WTC11 (cell line): Measurements from ENCODE around the gene CAMK2A. TPM values are rescaled to one million over a fixed set of nuclear protein-coding genes. Genes with fewer than 3 reads are reported as not detected.

ENCODE experiments used
- ATAC-seq: fragments of 200-7000 bp; cut with Tn5 transposase; 2 replicates; pipeline ENCODE4 v1.10.0; 2021; ENCODE audit warnings: mild to moderate bottlenecking, moderate library complexity
- CTCF ChIA-PET: fragments of 300-600 bp; sonication (Branson Sonifier 250); formaldehyde crosslinking; loops from one replicate; lab custom pipeline; 2021; ENCODE audit warnings: antibody characterized with exemption; lab: Charles Lee
- POLR2A ChIA-PET: fragments of 350-600 bp; sonication (Branson Sonifier 250); formaldehyde crosslinking; loops from one replicate; lab custom pipeline; 2021; ENCODE audit warnings: antibody characterized with exemption; lab: Charles Lee
- DNase-seq: peaks from one replicate; pipeline ENCODE4 v3.0.0; 2021; ENCODE audit warnings: low spot score
- H3K27ac Mint-ChIP-seq: 2 replicates; pipeline ENCODE4 v1.8.0; 2021; ENCODE audit warnings: mixed read lengths
- H3K27me3 Mint-ChIP-seq: 2 replicates; pipeline ENCODE4 v1.8.0; 2021; ENCODE audit warnings: low read depth, mild to moderate bottlenecking, moderate library complexity, mixed read lengths
- H3K36me3 Mint-ChIP-seq: 2 replicates; pipeline ENCODE4 v1.8.0; 2021; ENCODE audit warnings: mixed read lengths
- H3K4me1 Mint-ChIP-seq: 2 replicates; pipeline ENCODE4 v1.8.0; 2022; ENCODE audit warnings: mixed read lengths
- H3K4me3 Mint-ChIP-seq: 2 replicates; pipeline ENCODE4 v1.8.0; 2021; ENCODE audit warnings: mild to moderate bottlenecking, moderate library complexity, mixed read lengths
- H3K9me3 Mint-ChIP-seq: 2 replicates; pipeline ENCODE4 v1.8.0; 2021; ENCODE audit warnings: mixed read lengths
- AR ChIP-seq: fragments of 250-450 bp; sonication (Bioruptor Pico); IDR thresholded peaks from 2 replicates; pipeline ENCODE4 v1.9.0; 2021; ENCODE audit warnings: mild to moderate bottlenecking
- ATF6 ChIP-seq: sonication (generic); formaldehyde crosslinking; IDR thresholded peaks from 2 replicates; pipeline ENCODE4 v1.8.1; 2023; ENCODE audit warnings: mild to moderate bottlenecking, missing genetic modification reagents
- CREB1 ChIP-seq: sonication (generic); formaldehyde crosslinking; IDR thresholded peaks from 2 replicates; pipeline ENCODE4 v1.8.0; 2023; ENCODE audit warnings: mild to moderate bottlenecking, missing genetic modification reagents
- ELF4 ChIP-seq: sonication (generic); formaldehyde crosslinking; IDR thresholded peaks from 2 replicates; pipeline ENCODE4 v1.8.1; 2022; ENCODE audit warnings: low read depth, mild to moderate bottlenecking, moderate library complexity, missing genetic modification reagents
- ERG ChIP-seq: fragments of 250-450 bp; sonication (Bioruptor Pico); IDR thresholded peaks from 2 replicates; pipeline ENCODE4 v1.8.0; 2021; ENCODE audit warnings: mild to moderate bottlenecking
- HMGXB4 ChIP-seq: sonication (generic); formaldehyde crosslinking; IDR thresholded peaks from 2 replicates; pipeline ENCODE4 v1.8.1; 2023; ENCODE audit warnings: mild to moderate bottlenecking, moderate library complexity, missing genetic modification reagents
- JAZF1 ChIP-seq: fragments of 250-450 bp; sonication (Bioruptor Pico); IDR thresholded peaks from 2 replicates; pipeline ENCODE4 v1.9.0; 2021; ENCODE audit warnings: moderate library complexity, mild to moderate bottlenecking, inconsistent platforms
- KAT7 ChIP-seq: sonication (generic); formaldehyde crosslinking; IDR thresholded peaks from 2 replicates; pipeline ENCODE4 v1.8.1; 2023; ENCODE audit warnings: missing genetic modification reagents, mild to moderate bottlenecking, borderline replicate concordance
- NFE2L1 ChIP-seq: sonication (generic); formaldehyde crosslinking; IDR thresholded peaks from 2 replicates; pipeline ENCODE4 v1.8.1; 2023; ENCODE audit warnings: missing genetic modification reagents
- PRRX2 ChIP-seq: fragments of 250-450 bp; sonication (Bioruptor Pico); IDR thresholded peaks from 2 replicates; pipeline ENCODE4 v1.8.0; 2021; ENCODE audit warnings: mild to moderate bottlenecking
- total RNA-seq: library from RNA; stranded (reverse); gene quantifications from 3 replicates; pipeline ENCODE4 v1.2.3, GENCODE V29; 2021
- TF ChIP-seq, protein P1 (sequence below): fragments of 200-600 bp; IDR thresholded peaks from 2 replicates; pipeline ENCODE4 v1.8.0; 2022; ENCODE audit warnings: antibody characterized with exemption
- TF ChIP-seq, protein P2 (sequence below): sonication (generic); formaldehyde crosslinking; IDR thresholded peaks from 2 replicates; pipeline ENCODE4 v1.8.0; 2023; ENCODE audit warnings: mild to moderate bottlenecking, missing genetic modification reagents
- TF ChIP-seq, protein P3 (sequence below): sonication (generic); formaldehyde crosslinking; IDR thresholded peaks from 2 replicates; pipeline ENCODE4 v1.8.1; 2022; ENCODE audit warnings: low read depth, mild to moderate bottlenecking, moderate library complexity, missing genetic modification reagents, borderline replicate concordance
- TF ChIP-seq, protein P4 (sequence below): sonication (generic); formaldehyde crosslinking; conservative IDR thresholded peaks from 2 replicates; pipeline ENCODE4 v1.8.1; 2023; ENCODE audit warnings: mild to moderate bottlenecking, low read depth, missing genetic modification reagents, moderate library complexity
- TF ChIP-seq, protein P5 (sequence below): sonication (generic); formaldehyde crosslinking; IDR thresholded peaks from 2 replicates; pipeline ENCODE4 v1.8.0; 2022; ENCODE audit warnings: mild to moderate bottlenecking, missing genetic modification reagents
- TF ChIP-seq, protein P6 (sequence below): fragments of 250-450 bp; sonication (Bioruptor Pico); conservative IDR thresholded peaks from 2 replicates; pipeline ENCODE4 v1.9.0; 2021; ENCODE audit warnings: mild to moderate bottlenecking

Gene CAMK2A
- total RNA-seq, 1 experiment from 2014 or later, result 0.13 TPM

GRCh38 chr5:150179019-150179620 lies 110.5 kb downstream of the CAMK2A start:
- Mint-ChIP-seq H3K36me3 (no peaks in the 10 kb centered on the region), H3K4me1 (no peaks in the 10 kb centered on the region), H3K4me3 (no peak overlapping the region), H3K27ac (no peak overlapping the region), H3K9me3 (no peaks in the 10 kb centered on the region), H3K27me3 (peaks cover 9% of the 10 kb centered on the region)
- ChIA-PET CTCF (interaction anchor here (1.5 kb wide), 1 partner anchor 39 kb away, joined by 4 read pairs; no protein-coding TSS in a partner anchor), POLR2A (no interaction called here)
- DNase-seq (no peak), ATAC-seq (no peak)
- TF ChIP-seq, protein P1, sequence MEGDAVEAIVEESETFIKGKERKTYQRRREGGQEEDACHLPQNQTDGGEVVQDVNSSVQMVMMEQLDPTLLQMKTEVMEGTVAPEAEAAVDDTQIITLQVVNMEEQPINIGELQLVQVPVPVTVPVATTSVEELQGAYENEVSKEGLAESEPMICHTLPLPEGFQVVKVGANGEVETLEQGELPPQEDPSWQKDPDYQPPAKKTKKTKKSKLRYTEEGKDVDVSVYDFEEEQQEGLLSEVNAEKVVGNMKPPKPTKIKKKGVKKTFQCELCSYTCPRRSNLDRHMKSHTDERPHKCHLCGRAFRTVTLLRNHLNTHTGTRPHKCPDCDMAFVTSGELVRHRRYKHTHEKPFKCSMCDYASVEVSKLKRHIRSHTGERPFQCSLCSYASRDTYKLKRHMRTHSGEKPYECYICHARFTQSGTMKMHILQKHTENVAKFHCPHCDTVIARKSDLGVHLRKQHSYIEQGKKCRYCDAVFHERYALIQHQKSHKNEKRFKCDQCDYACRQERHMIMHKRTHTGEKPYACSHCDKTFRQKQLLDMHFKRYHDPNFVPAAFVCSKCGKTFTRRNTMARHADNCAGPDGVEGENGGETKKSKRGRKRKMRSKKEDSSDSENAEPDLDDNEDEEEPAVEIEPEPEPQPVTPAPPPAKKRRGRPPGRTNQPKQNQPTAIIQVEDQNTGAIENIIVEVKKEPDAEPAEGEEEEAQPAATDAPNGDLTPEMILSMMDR, result no peak
- TF ChIP-seq, protein P2, sequence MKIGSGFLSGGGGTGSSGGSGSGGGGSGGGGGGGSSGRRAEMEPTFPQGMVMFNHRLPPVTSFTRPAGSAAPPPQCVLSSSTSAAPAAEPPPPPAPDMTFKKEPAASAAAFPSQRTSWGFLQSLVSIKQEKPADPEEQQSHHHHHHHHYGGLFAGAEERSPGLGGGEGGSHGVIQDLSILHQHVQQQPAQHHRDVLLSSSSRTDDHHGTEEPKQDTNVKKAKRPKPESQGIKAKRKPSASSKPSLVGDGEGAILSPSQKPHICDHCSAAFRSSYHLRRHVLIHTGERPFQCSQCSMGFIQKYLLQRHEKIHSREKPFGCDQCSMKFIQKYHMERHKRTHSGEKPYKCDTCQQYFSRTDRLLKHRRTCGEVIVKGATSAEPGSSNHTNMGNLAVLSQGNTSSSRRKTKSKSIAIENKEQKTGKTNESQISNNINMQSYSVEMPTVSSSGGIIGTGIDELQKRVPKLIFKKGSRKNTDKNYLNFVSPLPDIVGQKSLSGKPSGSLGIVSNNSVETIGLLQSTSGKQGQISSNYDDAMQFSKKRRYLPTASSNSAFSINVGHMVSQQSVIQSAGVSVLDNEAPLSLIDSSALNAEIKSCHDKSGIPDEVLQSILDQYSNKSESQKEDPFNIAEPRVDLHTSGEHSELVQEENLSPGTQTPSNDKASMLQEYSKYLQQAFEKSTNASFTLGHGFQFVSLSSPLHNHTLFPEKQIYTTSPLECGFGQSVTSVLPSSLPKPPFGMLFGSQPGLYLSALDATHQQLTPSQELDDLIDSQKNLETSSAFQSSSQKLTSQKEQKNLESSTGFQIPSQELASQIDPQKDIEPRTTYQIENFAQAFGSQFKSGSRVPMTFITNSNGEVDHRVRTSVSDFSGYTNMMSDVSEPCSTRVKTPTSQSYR (CRISPR knock-in tag), result no peak
- TF ChIP-seq ERG (CRISPR knock-in tag), result no peak
- TF ChIP-seq ATF6 (CRISPR knock-in tag), result no peak
- TF ChIP-seq AR (CRISPR knock-in tag), result no peak
- no peak for TF ChIP-seq KAT7
- no peak for TF ChIP-seq ELF4
- TF ChIP-seq NFE2L1, result no peak
- TF ChIP-seq, protein P3, sequence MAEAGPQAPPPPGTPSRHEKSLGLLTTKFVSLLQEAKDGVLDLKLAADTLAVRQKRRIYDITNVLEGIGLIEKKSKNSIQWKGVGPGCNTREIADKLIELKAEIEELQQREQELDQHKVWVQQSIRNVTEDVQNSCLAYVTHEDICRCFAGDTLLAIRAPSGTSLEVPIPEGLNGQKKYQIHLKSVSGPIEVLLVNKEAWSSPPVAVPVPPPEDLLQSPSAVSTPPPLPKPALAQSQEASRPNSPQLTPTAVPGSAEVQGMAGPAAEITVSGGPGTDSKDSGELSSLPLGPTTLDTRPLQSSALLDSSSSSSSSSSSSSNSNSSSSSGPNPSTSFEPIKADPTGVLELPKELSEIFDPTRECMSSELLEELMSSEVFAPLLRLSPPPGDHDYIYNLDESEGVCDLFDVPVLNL, result no peak
- no peak for TF ChIP-seq CREB1 (CRISPR knock-in tag)
- TF ChIP-seq, protein P4, sequence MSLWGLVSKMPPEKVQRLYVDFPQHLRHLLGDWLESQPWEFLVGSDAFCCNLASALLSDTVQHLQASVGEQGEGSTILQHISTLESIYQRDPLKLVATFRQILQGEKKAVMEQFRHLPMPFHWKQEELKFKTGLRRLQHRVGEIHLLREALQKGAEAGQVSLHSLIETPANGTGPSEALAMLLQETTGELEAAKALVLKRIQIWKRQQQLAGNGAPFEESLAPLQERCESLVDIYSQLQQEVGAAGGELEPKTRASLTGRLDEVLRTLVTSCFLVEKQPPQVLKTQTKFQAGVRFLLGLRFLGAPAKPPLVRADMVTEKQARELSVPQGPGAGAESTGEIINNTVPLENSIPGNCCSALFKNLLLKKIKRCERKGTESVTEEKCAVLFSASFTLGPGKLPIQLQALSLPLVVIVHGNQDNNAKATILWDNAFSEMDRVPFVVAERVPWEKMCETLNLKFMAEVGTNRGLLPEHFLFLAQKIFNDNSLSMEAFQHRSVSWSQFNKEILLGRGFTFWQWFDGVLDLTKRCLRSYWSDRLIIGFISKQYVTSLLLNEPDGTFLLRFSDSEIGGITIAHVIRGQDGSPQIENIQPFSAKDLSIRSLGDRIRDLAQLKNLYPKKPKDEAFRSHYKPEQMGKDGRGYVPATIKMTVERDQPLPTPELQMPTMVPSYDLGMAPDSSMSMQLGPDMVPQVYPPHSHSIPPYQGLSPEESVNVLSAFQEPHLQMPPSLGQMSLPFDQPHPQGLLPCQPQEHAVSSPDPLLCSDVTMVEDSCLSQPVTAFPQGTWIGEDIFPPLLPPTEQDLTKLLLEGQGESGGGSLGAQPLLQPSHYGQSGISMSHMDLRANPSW (CRISPR knock-in tag), result no peak
- TF ChIP-seq, protein P5, sequence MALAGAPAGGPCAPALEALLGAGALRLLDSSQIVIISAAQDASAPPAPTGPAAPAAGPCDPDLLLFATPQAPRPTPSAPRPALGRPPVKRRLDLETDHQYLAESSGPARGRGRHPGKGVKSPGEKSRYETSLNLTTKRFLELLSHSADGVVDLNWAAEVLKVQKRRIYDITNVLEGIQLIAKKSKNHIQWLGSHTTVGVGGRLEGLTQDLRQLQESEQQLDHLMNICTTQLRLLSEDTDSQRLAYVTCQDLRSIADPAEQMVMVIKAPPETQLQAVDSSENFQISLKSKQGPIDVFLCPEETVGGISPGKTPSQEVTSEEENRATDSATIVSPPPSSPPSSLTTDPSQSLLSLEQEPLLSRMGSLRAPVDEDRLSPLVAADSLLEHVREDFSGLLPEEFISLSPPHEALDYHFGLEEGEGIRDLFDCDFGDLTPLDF (CRISPR knock-in tag), result no peak
- TF ChIP-seq, protein P6, sequence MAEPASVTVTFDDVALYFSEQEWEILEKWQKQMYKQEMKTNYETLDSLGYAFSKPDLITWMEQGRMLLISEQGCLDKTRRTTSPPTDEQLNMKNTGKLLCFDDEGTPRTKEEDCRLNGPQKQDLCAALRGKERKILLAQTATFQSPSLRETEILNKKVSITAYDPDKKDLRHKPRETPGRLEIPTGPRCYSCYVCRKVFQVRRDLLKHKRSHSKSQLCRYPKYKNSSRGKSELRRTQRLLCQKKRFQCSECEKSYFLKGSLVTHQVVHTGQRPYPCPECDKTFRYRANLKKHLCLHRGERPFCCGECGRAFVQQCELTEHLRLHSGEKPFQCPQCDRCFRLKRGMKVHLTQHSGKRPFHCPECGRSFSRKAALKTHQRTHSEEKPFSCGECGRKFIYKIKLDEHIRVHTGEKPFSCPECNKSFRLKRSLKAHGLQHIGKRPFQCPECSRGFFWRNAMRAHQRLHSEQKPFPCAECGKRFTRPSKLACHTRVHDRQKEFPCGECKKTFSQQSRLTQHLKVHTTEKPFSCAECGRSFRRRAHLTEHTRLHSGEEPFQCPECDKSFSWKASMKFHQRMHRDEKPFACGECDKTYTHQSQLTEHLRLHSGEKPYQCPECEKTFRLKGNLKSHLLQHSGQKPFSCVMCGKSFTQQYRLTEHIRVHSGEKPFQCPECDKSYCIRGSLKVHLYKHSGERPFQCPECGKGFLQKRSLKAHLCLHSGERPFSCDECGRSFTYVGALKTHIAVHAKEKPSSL (CRISPR knock-in tag), result no peak
- TF ChIP-seq PRRX2 (CRISPR knock-in tag), result no peak
- no peak for TF ChIP-seq HMGXB4 (CRISPR knock-in tag)
- no peak for TF ChIP-seq JAZF1 (CRISPR knock-in tag)
